ENCODE measurements around the gene GMPPA.

DNA sequence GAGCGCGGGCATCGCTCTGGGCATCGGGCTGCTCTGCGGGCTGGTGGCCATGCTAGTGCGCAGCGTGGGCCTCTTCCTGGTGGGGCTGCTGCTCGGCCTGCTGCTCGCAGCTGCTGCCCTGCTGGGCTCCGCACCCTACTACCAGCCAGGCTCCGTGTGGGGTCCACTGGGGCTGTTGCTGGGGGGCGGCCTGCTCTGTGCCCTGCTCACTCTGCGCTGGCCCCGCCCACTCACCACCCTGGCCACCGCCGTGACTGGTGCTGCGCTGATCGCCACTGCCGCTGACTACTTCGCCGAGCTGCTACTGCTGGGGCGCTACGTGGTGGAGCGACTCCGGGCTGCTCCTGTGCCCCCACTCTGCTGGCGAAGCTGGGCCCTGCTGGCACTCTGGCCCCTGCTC, 48.9 kb downstream of the GMPPA start:
- TF ChIP-seq POLR2A (IDR thresholded peaks at IDR 0.05) = no peak
- no peak for TF ChIP-seq POLR2AphosphoS5 (IDR thresholded peaks at IDR 0.05)
- TF ChIP-seq, protein P1, sequence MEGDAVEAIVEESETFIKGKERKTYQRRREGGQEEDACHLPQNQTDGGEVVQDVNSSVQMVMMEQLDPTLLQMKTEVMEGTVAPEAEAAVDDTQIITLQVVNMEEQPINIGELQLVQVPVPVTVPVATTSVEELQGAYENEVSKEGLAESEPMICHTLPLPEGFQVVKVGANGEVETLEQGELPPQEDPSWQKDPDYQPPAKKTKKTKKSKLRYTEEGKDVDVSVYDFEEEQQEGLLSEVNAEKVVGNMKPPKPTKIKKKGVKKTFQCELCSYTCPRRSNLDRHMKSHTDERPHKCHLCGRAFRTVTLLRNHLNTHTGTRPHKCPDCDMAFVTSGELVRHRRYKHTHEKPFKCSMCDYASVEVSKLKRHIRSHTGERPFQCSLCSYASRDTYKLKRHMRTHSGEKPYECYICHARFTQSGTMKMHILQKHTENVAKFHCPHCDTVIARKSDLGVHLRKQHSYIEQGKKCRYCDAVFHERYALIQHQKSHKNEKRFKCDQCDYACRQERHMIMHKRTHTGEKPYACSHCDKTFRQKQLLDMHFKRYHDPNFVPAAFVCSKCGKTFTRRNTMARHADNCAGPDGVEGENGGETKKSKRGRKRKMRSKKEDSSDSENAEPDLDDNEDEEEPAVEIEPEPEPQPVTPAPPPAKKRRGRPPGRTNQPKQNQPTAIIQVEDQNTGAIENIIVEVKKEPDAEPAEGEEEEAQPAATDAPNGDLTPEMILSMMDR (IDR thresholded peaks at IDR 0.05) = no peak
